ENCODE data around the gene FAM162B. TPM values are rescaled to one million over a fixed set of nuclear protein-coding genes. Genes with fewer than 3 reads are reported as not detected.
"Not testable (repeated sequence)": the region's sequence is repeated elsewhere in the genome, so short reads cannot be mapped to it uniquely, and the experiment has no call there.

Gene FAM162B
- total RNA-seq, 1 experiment from 2014 or later = not detected

- no peak for DNase-seq (ENCODE audit: low read depth, low spot score)
- TF ChIP-seq SIN3A (IDR thresholded peaks at IDR 0.05; ENCODE audit: borderline replicate concordance, insufficient read depth, low read depth, low read length) (no peak), REST (IDR thresholded peaks at IDR 0.05; ENCODE audit: insufficient read depth in 1 of 2, low read depth in 2 of 2, low read length in 1 of 2) (no peak), POLR2AphosphoS5 (IDR thresholded peaks at IDR 0.05; ENCODE audit: low read depth, low read length) (no peak), TCF7L2 (IDR thresholded peaks at IDR 0.05; ENCODE audit: low read depth, low read length) (no peak), CTCF (IDR thresholded peaks at IDR 0.05) (no peak)
- Histone ChIP-seq H3K36me3 (ENCODE audit: control insufficient read depth, insufficient read depth, low read length) (no peaks in the 10 kb centered on the region), H3K27ac (ENCODE audit: low read length) (no peak overlapping the region), H3K9me3 (ENCODE audit: control insufficient read depth, insufficient read depth, low read depth, low read length) (no peaks in the 10 kb centered on the region), H3K4me1 (ENCODE audit: control insufficient read depth, insufficient read depth, low read length) (no peaks in the 10 kb centered on the region), H3K4me3 (ENCODE audit: low read depth in 2 of 2, low read length in 2 of 2) (no peak overlapping the region), H3K27me3 (ENCODE audit: control insufficient read depth, insufficient read depth, low read length) (no peaks in the 10 kb centered on the region)
- intact Hi-C loops (cut with micrococcal nuclease; ENCODE audit: unreplicated experiment) (no loop called here), in situ Hi-C loops (cut with HindIII; ENCODE audit: low pct_unique_long_range_greater_than_20kb, low sequenced_read_pairs) (no loop called here)
- no peak for ATAC-seq
- no TSS peak for BruUV-seq (replicated peaks)
- ChIA-PET POLR2A (no interaction called here), CTCF (no interaction called here)
Observed at GRCh38 chr6:116745176-116745575, 20.3 kb downstream of the FAM162B start.

- in situ Hi-C loops (cut with HindIII; ENCODE audit: low pct_unique_long_range_greater_than_20kb, low sequenced_read_pairs) (no loop called here), intact Hi-C loops (cut with micrococcal nuclease; ENCODE audit: unreplicated experiment) (no loop called here)
- ChIA-PET CTCF (no interaction called here), POLR2A (no interaction called here)
- no peak for TF ChIP-seq REST (IDR thresholded peaks at IDR 0.05; ENCODE audit: insufficient read depth in 1 of 2, low read depth in 2 of 2, low read length in 1 of 2)
- TF ChIP-seq TCF7L2 (IDR thresholded peaks at IDR 0.05; ENCODE audit: low read depth, low read length) = no peak
- TF ChIP-seq SIN3A (IDR thresholded peaks at IDR 0.05; ENCODE audit: borderline replicate concordance, insufficient read depth, low read depth, low read length) = no peak
- no peak for TF ChIP-seq CTCF (IDR thresholded peaks at IDR 0.05)
- no peak for DNase-seq (ENCODE audit: low read depth, low spot score)
- BruUV-seq (replicated peaks) = no TSS peak
- H3K27ac ChIP-seq (ENCODE audit: low read length) = no peak overlapping the region
- H3K4me3 ChIP-seq (ENCODE audit: low read depth in 2 of 2, low read length in 2 of 2) = no peak overlapping the region
- no peaks in the 10 kb centered on the region for H3K4me1 ChIP-seq (ENCODE audit: control insufficient read depth, insufficient read depth, low read length)
- H3K9me3 ChIP-seq (ENCODE audit: control insufficient read depth, insufficient read depth, low read depth, low read length) = peaks cover 12% of the 10 kb centered on the region; the same call in 1 of the 2 replicates
- ATAC-seq = no peak
- H3K36me3 ChIP-seq (ENCODE audit: control insufficient read depth, insufficient read depth, low read length) = no peaks in the 10 kb centered on the region
- H3K27me3 ChIP-seq (ENCODE audit: control insufficient read depth, insufficient read depth, low read length) = no peaks in the 10 kb centered on the region
Observed at GRCh38 chr6:116741571-116741970, 23.9 kb downstream of the FAM162B start.

- H3K27ac ChIP-seq (ENCODE audit: low read length); BruUV-seq (replicated peaks); POLR2A ChIA-PET; DNase-seq (ENCODE audit: low read depth, low spot score); H3K4me1 ChIP-seq (ENCODE audit: control insufficient read depth, insufficient read depth, low read length); H3K4me3 ChIP-seq (ENCODE audit: low read depth in 2 of 2, low read length in 2 of 2); H3K27me3 ChIP-seq (ENCODE audit: control insufficient read depth, insufficient read depth, low read length); H3K36me3 ChIP-seq (ENCODE audit: control insufficient read depth, insufficient read depth, low read length); ATAC-seq; intact Hi-C loops (cut with micrococcal nuclease; ENCODE audit: unreplicated experiment); CTCF ChIA-PET; in situ Hi-C loops (cut with HindIII; ENCODE audit: low pct_unique_long_range_greater_than_20kb, low sequenced_read_pairs): not testable (repeated sequence)
- peaks cover 15% of the 10 kb centered on the region for H3K9me3 ChIP-seq (ENCODE audit: control insufficient read depth, insufficient read depth, low read depth, low read length)
Observed at GRCh38 chr6:116740486-116740885, 25.0 kb downstream of the FAM162B start.
